Measurements from ENCODE around the gene HSPA1A. TPM values are rescaled to one million over a fixed set of nuclear protein-coding genes. Genes with fewer than 3 reads are reported as not detected.

The HSPA1A gene
- total and polyA plus RNA-seq, 9 of the 15 experiments (the other 6 are each of a cell fraction or from before 2014, with no cell fraction given) = 2.2 to 273 (median 107) TPM

GRCh38 chr6:31831350-31832215 is 16.2 kb downstream of the HSPA1A start (continued):
- TF ChIP-seq CHD7 (IDR thresholded peaks at IDR 0.05; ENCODE audit: low read depth, low read length) (no peak), CREB3 (tag; conservative IDR thresholded peaks at IDR 0.05; ENCODE audit: low read depth) (no peak), TCF15 (CRISPR knock-in tag; IDR thresholded peaks at IDR 0.05) (peak; percentile 63; the same call in 1 of the 2 replicates), SMARCA4 (IDR thresholded peaks at IDR 0.05) (peak; percentile 75), C11orf30 (IDR thresholded peaks at IDR 0.05; ENCODE audit: low read depth) (no peak), NCOA2 (IDR thresholded peaks at IDR 0.05; ENCODE audit: partially characterized antibody in 2 of 2) (no peak), ZNF785 (CRISPR knock-in tag; IDR thresholded peaks at IDR 0.05) (no peak), ZFP30 (CRISPR knock-in tag; IDR thresholded peaks at IDR 0.05; ENCODE audit: borderline replicate concordance) (0 out of 2 replicates have a peak, but pooled peaks have one; percentile 37), PURB (CRISPR knock-in tag; IDR thresholded peaks at IDR 0.05; ENCODE audit: low read depth) (no peak), MTA2 (IDR thresholded peaks at IDR 0.05; ENCODE audit: low read depth) (peak; percentile 5; the same call in 1 of the 2 replicates), ZNF384 (IDR thresholded peaks at IDR 0.05; ENCODE audit: low read depth, low read length) (peak; percentile 62; the same call in 1 of the 2 replicates), KLF6 (CRISPR knock-in tag; IDR thresholded peaks at IDR 0.05; ENCODE audit: borderline replicate concordance) (no peak; the same call in none of the 2 replicates), JUND (IDR thresholded peaks at IDR 0.05; ENCODE audit: borderline replicate concordance, low read depth, low read length) (no peak), JUND (tag; IDR thresholded peaks at IDR 0.05; ENCODE audit: borderline replicate concordance, low read depth, low read length) (peak; percentile 30; the same call in 1 of the 3 replicates), NCOA1 (IDR thresholded peaks at IDR 0.05; ENCODE audit: low read depth) (no peak; the same call in 1 of the 2 replicates)
